ENCODE results near the gene TPK1. TPM values are rescaled to one million over a fixed set of nuclear protein-coding genes. Genes with fewer than 3 reads are reported as not detected.

TPK1 gene
- total RNA-seq, 1 donor from 2014 or later: 2.2 TPM

- no peak overlapping the region for H3K4me3 ChIP-seq (ENCODE audit: insufficient read depth, low read depth, low read length)
- H3K4me1 ChIP-seq (ENCODE audit: insufficient read depth, low read length): no peaks in the 10 kb centered on the region
- no peak overlapping the region for H3K9ac ChIP-seq (ENCODE audit: low read length)
- H3K27me3 ChIP-seq (ENCODE audit: insufficient read depth, low read length): no peaks in the 10 kb centered on the region
- H3K27ac ChIP-seq (ENCODE audit: low read depth, low read length): no peak overlapping the region
- H2AFZ ChIP-seq (ENCODE audit: low read depth, low read length): no peak overlapping the region
- DNase-seq (ENCODE audit: low read depth) (no peak), FAIRE-seq (no peak)
- Mint-ChIP-seq H3K27ac (ENCODE audit: unreplicated experiment) (no peak overlapping the region), H3K4me1 (ENCODE audit: low read depth, unreplicated experiment) (peaks cover 3% of the 10 kb centered on the region), H3K9me3 (ENCODE audit: unreplicated experiment) (no peaks in the 10 kb centered on the region), H3K27me3 (ENCODE audit: low read depth, unreplicated experiment) (peaks cover 7% of the 10 kb centered on the region), H3K36me3 (ENCODE audit: low read depth, unreplicated experiment) (no peaks in the 10 kb centered on the region), H3K4me3 (ENCODE audit: unreplicated experiment) (no peak overlapping the region)
- no peaks in the 10 kb centered on the region for H3K79me2 ChIP-seq (ENCODE audit: insufficient read depth, low read length)
- no peak overlapping the region for H3K4me2 ChIP-seq (ENCODE audit: low read length)
- no peaks in the 10 kb centered on the region for H4K20me1 ChIP-seq (ENCODE audit: insufficient read depth, low read length)
- no peaks in the 10 kb centered on the region for H3K9me3 ChIP-seq (ENCODE audit: insufficient read depth, low read depth, low read length)
- TF ChIP-seq EZH2 (IDR thresholded peaks at IDR 0.05; ENCODE audit: insufficient read depth, low read length): no peak
- no peak for TF ChIP-seq CTCF (IDR thresholded peaks at IDR 0.05; ENCODE audit: insufficient read depth, low read depth, low read length)
- H3K36me3 ChIP-seq (ENCODE audit: insufficient read depth, low read length): no peaks in the 10 kb centered on the region
These were observed 425.4 kb downstream of the TPK1 start for GRCh38 chr7:144410441-144410840.

GRCh38 chr7:144408121-144408520 is 427.7 kb downstream of the TPK1 start:
- H3K4me1 Mint-ChIP-seq (ENCODE audit: low read depth, unreplicated experiment): peaks cover 3% of the 10 kb centered on the region
- H3K27me3 ChIP-seq (ENCODE audit: insufficient read depth, low read length): no peaks in the 10 kb centered on the region
- H3K27me3 Mint-ChIP-seq (ENCODE audit: low read depth, unreplicated experiment): peaks cover 7% of the 10 kb centered on the region
- no peaks in the 10 kb centered on the region for H3K36me3 ChIP-seq (ENCODE audit: insufficient read depth, low read length)
- no peak overlapping the region for H2AFZ ChIP-seq (ENCODE audit: low read depth, low read length)
- no peak overlapping the region for H3K27ac Mint-ChIP-seq (ENCODE audit: unreplicated experiment)
- H3K9ac ChIP-seq (ENCODE audit: low read length): no peak overlapping the region
- no peak overlapping the region for H3K4me2 ChIP-seq (ENCODE audit: low read length)
- no peaks in the 10 kb centered on the region for H3K9me3 ChIP-seq (ENCODE audit: insufficient read depth, low read depth, low read length)
- H3K4me1 ChIP-seq (ENCODE audit: insufficient read depth, low read length): no peaks in the 10 kb centered on the region
- no peak overlapping the region for H3K4me3 Mint-ChIP-seq (ENCODE audit: unreplicated experiment)
- DNase-seq (ENCODE audit: low read depth): no peak
- H3K9me3 Mint-ChIP-seq (ENCODE audit: unreplicated experiment): no peaks in the 10 kb centered on the region
- H3K4me3 ChIP-seq (ENCODE audit: insufficient read depth, low read depth, low read length): no peak overlapping the region
- TF ChIP-seq EZH2 (IDR thresholded peaks at IDR 0.05; ENCODE audit: insufficient read depth, low read length) (no peak), CTCF (IDR thresholded peaks at IDR 0.05; ENCODE audit: insufficient read depth, low read depth, low read length) (no peak)
- no peaks in the 10 kb centered on the region for H3K36me3 Mint-ChIP-seq (ENCODE audit: low read depth, unreplicated experiment)
- H3K79me2 ChIP-seq (ENCODE audit: insufficient read depth, low read length): no peaks in the 10 kb centered on the region
- H4K20me1 ChIP-seq (ENCODE audit: insufficient read depth, low read length): no peaks in the 10 kb centered on the region
- H3K27ac ChIP-seq (ENCODE audit: low read depth, low read length): no peak overlapping the region
- no peak for FAIRE-seq

GRCh38 chr7:144407266-144407931 is 428.5 kb downstream of the TPK1 start:
- H3K27me3 ChIP-seq (ENCODE audit: insufficient read depth, low read length): no peaks in the 10 kb centered on the region
- Mint-ChIP-seq H3K4me1 (ENCODE audit: low read depth, unreplicated experiment) (peaks cover 3% of the 10 kb centered on the region), H3K27ac (ENCODE audit: unreplicated experiment) (no peak overlapping the region), H3K27me3 (ENCODE audit: low read depth, unreplicated experiment) (peaks cover 8% of the 10 kb centered on the region), H3K4me3 (ENCODE audit: unreplicated experiment) (no peak overlapping the region), H3K9me3 (ENCODE audit: unreplicated experiment) (no peaks in the 10 kb centered on the region), H3K36me3 (ENCODE audit: low read depth, unreplicated experiment) (no peaks in the 10 kb centered on the region)
- no peaks in the 10 kb centered on the region for H3K79me2 ChIP-seq (ENCODE audit: insufficient read depth, low read length)
- H3K4me2 ChIP-seq (ENCODE audit: low read length): no peak overlapping the region
- no peak overlapping the region for H3K9ac ChIP-seq (ENCODE audit: low read length)
- H3K27ac ChIP-seq (ENCODE audit: low read depth, low read length): no peak overlapping the region
- no peak overlapping the region for H2AFZ ChIP-seq (ENCODE audit: low read depth, low read length)
- DNase-seq (ENCODE audit: low read depth) (no peak), FAIRE-seq (no peak)
- no peaks in the 10 kb centered on the region for H4K20me1 ChIP-seq (ENCODE audit: insufficient read depth, low read length)
- H3K4me1 ChIP-seq (ENCODE audit: insufficient read depth, low read length): no peaks in the 10 kb centered on the region
- no peak overlapping the region for H3K4me3 ChIP-seq (ENCODE audit: insufficient read depth, low read depth, low read length)
- no peak for TF ChIP-seq EZH2 (IDR thresholded peaks at IDR 0.05; ENCODE audit: insufficient read depth, low read length)
- TF ChIP-seq CTCF (IDR thresholded peaks at IDR 0.05; ENCODE audit: insufficient read depth, low read depth, low read length): no peak
- H3K9me3 ChIP-seq (ENCODE audit: insufficient read depth, low read depth, low read length): no peaks in the 10 kb centered on the region
- no peaks in the 10 kb centered on the region for H3K36me3 ChIP-seq (ENCODE audit: insufficient read depth, low read length)

All from astrocyte (in vitro differentiated cells and primary cell).